ENCODE measurements around the gene DYRK1A.
A peak's percentile ranks its signal among the peaks of the same experiment; 100 is the strongest.

DYRK1A gene

GRCh38 chr21:37365517-37366481 lies 774 bp upstream of the DYRK1A start:
- peak in 2 of 3 experiments; percentile 6 to 52 for DNase-seq (ENCODE audit: low read depth in 2 of 3, low spot score in 2 of 3)

- peak in 2 of 3 experiments; percentile 7 to 10 for DNase-seq (ENCODE audit: low read depth in 2 of 3, low spot score in 2 of 3)
These were observed 746 bp downstream of the DYRK1A start for GRCh38 chr21:37367336-37367702.

- peak; percentile 17 to 25 (median 19) for DNase-seq (ENCODE audit: low read depth in 2 of 3, low spot score in 2 of 3)
These were observed 1.3 kb downstream of the DYRK1A start for GRCh38 chr21:37367703-37368540.

- peak in 1 of 3 experiments; percentile 5 for DNase-seq (ENCODE audit: low read depth in 2 of 3, low spot score in 2 of 3)
These were observed 2.1 kb downstream of the DYRK1A start for GRCh38 chr21:37368541-37369279.

- no peak for DNase-seq (ENCODE audit: low read depth in 2 of 3, low spot score in 2 of 3)
These were observed 2.8 kb downstream of the DYRK1A start for GRCh38 chr21:37369307-37369854.

GRCh38 chr21:37370152-37371040 lies 3.8 kb downstream of the DYRK1A start:
- no peak for DNase-seq (ENCODE audit: low read depth in 2 of 3, low spot score in 2 of 3)

- DNase-seq (ENCODE audit: low read depth in 2 of 3, low spot score in 2 of 3): no peak
These were observed 4.4 kb downstream of the DYRK1A start for GRCh38 chr21:37371041-37371397.

GRCh38 chr21:37372127-37372731 lies 5.7 kb downstream of the DYRK1A start:
- DNase-seq (ENCODE audit: low read depth in 2 of 3, low spot score in 2 of 3): no peak

- no peak for DNase-seq (ENCODE audit: low read depth in 2 of 3, low spot score in 2 of 3)
These were observed 6.4 kb downstream of the DYRK1A start for GRCh38 chr21:37372951-37373350.

GRCh38 chr21:37373539-37373938 lies 7.0 kb downstream of the DYRK1A start:
- DNase-seq (ENCODE audit: low read depth in 2 of 3, low spot score in 2 of 3): no peak

GRCh38 chr21:37374027-37374426 lies 7.5 kb downstream of the DYRK1A start:
- DNase-seq (ENCODE audit: low read depth in 2 of 3, low spot score in 2 of 3): no peak

GRCh38 chr21:37375866-37376574 lies 9.4 kb downstream of the DYRK1A start:
- no peak for DNase-seq (ENCODE audit: low read depth in 2 of 3, low spot score in 2 of 3)

GRCh38 chr21:37378700-37379139 lies 12.1 kb downstream of the DYRK1A start:
- DNase-seq (ENCODE audit: low read depth in 2 of 3, low spot score in 2 of 3): no peak

- DNase-seq (ENCODE audit: low read depth in 2 of 3, low spot score in 2 of 3): no peak
These were observed 14.1 kb downstream of the DYRK1A start for GRCh38 chr21:37380349-37381323.

- no peak for DNase-seq (ENCODE audit: low read depth in 2 of 3, low spot score in 2 of 3)
These were observed 15.5 kb downstream of the DYRK1A start for GRCh38 chr21:37381883-37382585.

- DNase-seq (ENCODE audit: low read depth in 2 of 3, low spot score in 2 of 3): no peak
These were observed 16.5 kb downstream of the DYRK1A start for GRCh38 chr21:37383086-37383485.

GRCh38 chr21:37383784-37384311 lies 17.3 kb downstream of the DYRK1A start:
- DNase-seq (ENCODE audit: low read depth in 2 of 3, low spot score in 2 of 3): no peak

Data from activated CD8-positive, alpha-beta memory T cell treated with anti-CD3 and anti-CD28 coated beads for 48 hours (primary cell).